Fibroblast of lung (primary cell): ENCODE data around the gene SLC22A23. TPM values are rescaled to one million over a fixed set of nuclear protein-coding genes. Genes with fewer than 3 reads are reported as not detected.
A peak's percentile ranks its signal among the peaks of the same experiment; 100 is the strongest.
"Not testable (repeated sequence)": the region's sequence is repeated elsewhere in the genome, so short reads cannot be mapped to it uniquely, and the experiment has no call there.

ENCODE experiments used
- DNase-seq, 2 donors: peaks; one replicate each; pipeline versions ENCODE4 v3.0.0 to v3.0.0-alpha.2; 2010; ENCODE audit warnings: low read depth in 2 of 2
- H2AFZ ChIP-seq: 2 replicates; pipeline ENCODE4 v1.5.1; 2012; ENCODE audit warnings: low read length, control low read depth, inconsistent platforms
- H3K27ac ChIP-seq: 2 replicates; pipeline ENCODE4 v1.5.1; 2011; ENCODE audit warnings: low read length, control low read depth; ENCODE audit not compliant: insufficient read depth
- H3K27me3 ChIP-seq: 2 replicates; pipeline ENCODE4 v1.5.1; 2011; ENCODE audit warnings: mild to moderate bottlenecking, low read length; ENCODE audit not compliant: control insufficient read depth, insufficient read depth
- H3K36me3 ChIP-seq: 2 replicates; pipeline ENCODE4 v1.5.1; 2011; ENCODE audit warnings: low read length; ENCODE audit not compliant: control insufficient read depth, insufficient read depth
- H3K4me1 ChIP-seq: 2 replicates; pipeline ENCODE4 v1.5.1; 2011; ENCODE audit warnings: low read length; ENCODE audit not compliant: control insufficient read depth, insufficient read depth; ENCODE audit errors: extremely low read depth
- H3K4me2 ChIP-seq: 2 replicates; pipeline ENCODE4 v1.5.1; 2011; ENCODE audit warnings: low read length, control low read depth; ENCODE audit not compliant: insufficient read depth; ENCODE audit errors: extremely low read depth
- H3K4me3 ChIP-seq, 4 experiments: fragments of 200-600 bp in 1 of 4; sonication (generic) in 1 of 4; replicated peaks in 1 of 4; 2 replicates each; pipeline ENCODE4 v1.5.1; 2011 to 2016; ENCODE audit warnings: low read length in 4 of 4, low read depth in 3 of 4, mild to moderate bottlenecking in 3 of 4, control low read depth in 2 of 4, inconsistent platforms in 1 of 4, mixed read lengths in 1 of 4; ENCODE audit not compliant: insufficient read depth in 1 of 4; ENCODE audit errors: control extremely low read depth in 1 of 4
- H3K79me2 ChIP-seq: 2 replicates; pipeline ENCODE4 v1.5.1; 2012; ENCODE audit warnings: mild to moderate bottlenecking, low read length, inconsistent platforms; ENCODE audit not compliant: control insufficient read depth, insufficient read depth
- H3K9ac ChIP-seq: 2 replicates; pipeline ENCODE4 v1.5.1; 2011; ENCODE audit warnings: mild to moderate bottlenecking, low read length, control low read depth; ENCODE audit not compliant: insufficient read depth
- H3K9me3 ChIP-seq: 2 replicates; pipeline ENCODE4 v1.5.1; 2012; ENCODE audit warnings: low read depth, low read length; ENCODE audit not compliant: control insufficient read depth, insufficient read depth
- H4K20me1 ChIP-seq: 2 replicates; pipeline ENCODE4 v1.5.1; 2011; ENCODE audit warnings: low read length; ENCODE audit not compliant: control insufficient read depth, insufficient read depth; ENCODE audit errors: extremely low read depth
- CTCF ChIP-seq, 2 donors: IDR thresholded peaks in 1 of 2; conservative IDR thresholded peaks in 1 of 2; 1 replicate in 1 of 2; 2 replicates in 1 of 2; pipeline ENCODE4 v1.5.1; 2011 to 2012; ENCODE audit warnings: low read length in 2 of 2, control low read depth in 1 of 2, inconsistent platforms in 1 of 2, low read depth in 1 of 2, mild to moderate bottlenecking in 1 of 2
- EZH2 ChIP-seq: IDR thresholded peaks from 2 replicates; pipeline ENCODE4 v1.5.1; 2012; ENCODE audit warnings: low read length, control low read depth, mild to moderate bottlenecking; ENCODE audit errors: missing control alignments
- polyA plus RNA-seq, 2 donors: library from polyadenylated mRNA; depleted of rRNA in 1 of 2; stranded (reverse) in 1 of 2; unstranded in 1 of 2; fragments of >200 nt; gene quantifications; 2 replicates each; pipeline ENCODE4 v1.2.1, GENCODE V29; 2011 to 2012; ENCODE audit warnings: missing spikeins in 1 of 2
- total RNA-seq: library from RNA; depleted of rRNA; stranded (reverse); fragments of >200 nt; gene quantifications from 2 replicates; pipeline ENCODE4 v1.2.1, GENCODE V29; 2014

Gene SLC22A23
- total and polyA plus RNA-seq, 2 donors (not counting 1 experiment from before 2014, with no cell fraction given) = 0.37 to 3.0 TPM

- no peaks in the 10 kb centered on the region for H3K27me3 ChIP-seq
- H3K4me2 ChIP-seq = no peak overlapping the region
- H3K79me2 ChIP-seq = no peaks in the 10 kb centered on the region
- no peaks in the 10 kb centered on the region for H4K20me1 ChIP-seq
- H3K4me3 ChIP-seq = no peak overlapping the region
- no peak overlapping the region for H3K27ac ChIP-seq
- H3K9ac ChIP-seq = no peak overlapping the region
- no peak for DNase-seq
- TF ChIP-seq CTCF (conservative IDR thresholded peaks at IDR 0.05 in 1 of 2, IDR thresholded peaks at IDR 0.05 in 1 of 2; ENCODE audit: low read depth in 1 of 2, low read length in 2 of 2) = no peak
- no peak for TF ChIP-seq EZH2
- peaks cover 3% of the 10 kb centered on the region for H3K4me1 ChIP-seq
- H3K9me3 ChIP-seq = no peaks in the 10 kb centered on the region
- H3K36me3 ChIP-seq = no peaks in the 10 kb centered on the region
- H2AFZ ChIP-seq = no peak overlapping the region
Observed at GRCh38 chr6:3388786-3389185, 68.1 kb downstream of the SLC22A23 start.

DNA sequence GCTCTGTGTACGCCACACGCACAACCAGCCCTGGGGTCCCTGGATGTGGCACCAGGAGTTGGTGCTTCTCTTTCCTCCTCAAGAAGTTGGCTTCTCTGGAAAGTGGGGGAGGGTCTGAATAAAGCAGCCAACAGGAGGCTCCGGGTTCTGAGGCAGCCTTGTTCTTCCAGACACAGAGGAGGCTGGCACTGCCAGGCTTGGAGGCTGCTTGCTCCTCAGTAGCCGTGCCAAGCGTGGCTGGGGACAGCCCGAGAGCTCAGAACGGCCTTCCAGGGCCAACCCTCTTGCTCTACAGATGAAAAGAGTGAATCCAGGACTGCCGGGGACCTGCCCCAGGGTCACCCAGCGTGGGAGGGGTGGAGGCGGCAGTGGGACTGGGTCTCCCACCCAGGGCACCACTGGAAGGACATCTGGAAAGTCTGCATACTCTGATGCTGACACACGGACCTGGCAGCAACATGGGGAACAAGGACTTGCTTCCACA lies 70.4 kb downstream of the SLC22A23 start:
- Histone ChIP-seq H3K27me3 (no peaks in the 10 kb centered on the region), H3K9me3 (no peaks in the 10 kb centered on the region), H3K36me3 (no peaks in the 10 kb centered on the region), H4K20me1 (no peaks in the 10 kb centered on the region), H3K79me2 (no peaks in the 10 kb centered on the region), H3K27ac (no peak overlapping the region), H3K4me1 (peaks cover 3% of the 10 kb centered on the region), H3K4me3 (no peak overlapping the region), H3K4me2 (no peak overlapping the region), H2AFZ (no peak overlapping the region), H3K9ac (no peak overlapping the region)
- TF ChIP-seq CTCF (conservative IDR thresholded peaks at IDR 0.05 in 1 of 2, IDR thresholded peaks at IDR 0.05 in 1 of 2; ENCODE audit: low read depth in 1 of 2, low read length in 2 of 2) (no peak), EZH2 (no peak)
- no peak for DNase-seq

DNA sequence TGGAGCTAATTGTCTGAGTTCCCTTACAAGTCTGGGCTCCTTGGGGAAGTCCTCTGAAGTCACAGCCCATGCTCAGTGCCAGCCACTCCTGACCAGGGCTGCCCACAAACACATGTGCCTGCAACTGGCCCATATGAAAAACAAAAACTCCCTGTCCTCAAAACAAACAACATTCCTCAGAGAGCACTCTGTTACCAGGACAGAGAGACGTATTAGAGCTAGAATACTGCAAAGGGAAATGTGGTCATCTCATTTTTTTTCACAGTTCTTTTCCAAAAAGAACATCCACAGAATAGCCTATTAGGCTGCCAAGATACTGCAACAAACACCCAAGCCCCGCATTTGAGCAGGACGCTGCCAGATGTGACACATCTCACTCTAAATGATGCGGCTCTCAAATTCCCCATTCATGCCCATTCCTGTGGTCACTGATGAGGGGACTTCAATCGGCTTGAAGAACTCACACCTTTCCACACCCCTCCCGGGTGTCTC lies 71.1 kb downstream of the SLC22A23 start:
- no peak overlapping the region for H2AFZ ChIP-seq
- no peak for TF ChIP-seq CTCF (conservative IDR thresholded peaks at IDR 0.05 in 1 of 2, IDR thresholded peaks at IDR 0.05 in 1 of 2; ENCODE audit: low read depth in 1 of 2, low read length in 2 of 2)
- TF ChIP-seq EZH2 = no peak
- no peaks in the 10 kb centered on the region for H3K36me3 ChIP-seq
- H3K4me2 ChIP-seq = no peak overlapping the region
- no peak overlapping the region for H3K9ac ChIP-seq
- H3K9me3 ChIP-seq = no peaks in the 10 kb centered on the region
- peaks cover 3% of the 10 kb centered on the region for H3K4me1 ChIP-seq
- H3K27ac ChIP-seq = no peak overlapping the region
- H3K27me3 ChIP-seq = no peaks in the 10 kb centered on the region
- no peak overlapping the region for H3K4me3 ChIP-seq
- H4K20me1 ChIP-seq = no peaks in the 10 kb centered on the region
- peak in 1 of 2 donors; percentile 13 for DNase-seq
- no peaks in the 10 kb centered on the region for H3K79me2 ChIP-seq

- not testable (repeated sequence) for H3K9me3 ChIP-seq, DNase-seq, H3K9ac ChIP-seq, H3K27ac ChIP-seq, H3K4me2 ChIP-seq, H3K4me3 ChIP-seq, H3K4me1 ChIP-seq, H4K20me1 ChIP-seq, H2AFZ ChIP-seq, H3K79me2 ChIP-seq, H3K27me3 ChIP-seq, H3K36me3 ChIP-seq
Observed at GRCh38 chr6:3385181-3385580, 71.7 kb downstream of the SLC22A23 start.
